Fibroblast of the aortic adventitia (primary cell): ENCODE data around the gene THPO. TPM values are rescaled to one million over a fixed set of nuclear protein-coding genes. Genes with fewer than 3 reads are reported as not detected.
A peak's percentile ranks its signal among the peaks of the same experiment; 100 is the strongest.

Source experiments
- DNase-seq: peaks from one replicate; pipeline ENCODE4 v3.0.0-alpha.2; 2010; ENCODE audit warnings: low read depth
- H3K4me3 ChIP-seq: 2 replicates; pipeline ENCODE4 v1.5.1; 2011; ENCODE audit warnings: low read depth, mild to moderate bottlenecking, control low read depth, low read length, moderate library complexity
- total RNA-seq: library from RNA; depleted of rRNA; stranded (reverse); fragments of >200 nt; gene quantifications from 2 replicates; pipeline ENCODE4 v1.2.3, GENCODE V29; 2012; ENCODE audit warnings: low replicate concordance
- TF ChIP-seq, protein P1 (sequence below): IDR thresholded peaks from 2 replicates; pipeline ENCODE4 v1.5.1; 2011; ENCODE audit warnings: mild to moderate bottlenecking, low read length, control low read depth, inconsistent platforms; ENCODE audit not compliant: insufficient read depth

THPO gene
- total RNA-seq, result 0.49 TPM in 1 of 2 replicates, not detected in the other

DNA sequence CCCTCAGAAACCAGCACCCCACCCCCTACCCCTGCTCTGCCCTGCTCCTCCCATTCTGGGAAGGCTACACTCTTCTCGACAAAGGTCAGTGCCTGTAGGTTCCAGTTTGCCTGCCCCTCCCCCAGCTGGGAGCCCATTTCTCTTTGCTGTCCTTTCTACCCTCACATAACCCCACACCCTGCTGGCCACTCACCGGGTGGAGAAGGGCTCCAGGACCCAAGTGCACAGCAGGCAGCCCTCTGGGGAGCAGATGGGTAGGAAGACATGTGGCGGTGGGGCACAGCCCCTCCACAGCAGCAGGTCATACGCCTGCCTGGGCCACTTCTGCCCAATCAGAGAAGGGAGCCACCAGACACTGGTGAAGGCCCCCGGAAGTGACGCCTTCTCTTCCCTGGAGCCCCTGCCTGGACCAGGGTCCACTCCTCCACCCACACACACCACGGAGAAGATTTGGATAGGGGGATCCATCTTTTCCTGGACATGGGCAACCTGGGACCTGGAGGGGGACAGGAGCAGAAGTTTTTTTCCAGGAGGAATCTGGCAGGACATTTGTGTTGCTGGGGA is at the start of gene THPO:
TSS of gene THPO (minus strand) at position 326 of the 564 bp plus-strand sequence. CDS start 1,948 bp downstream, outside the sequence.
- no peak within 1 kb of the TSS for H3K4me3 ChIP-seq
- DNase-seq, result no peak
- TF ChIP-seq, protein P1, sequence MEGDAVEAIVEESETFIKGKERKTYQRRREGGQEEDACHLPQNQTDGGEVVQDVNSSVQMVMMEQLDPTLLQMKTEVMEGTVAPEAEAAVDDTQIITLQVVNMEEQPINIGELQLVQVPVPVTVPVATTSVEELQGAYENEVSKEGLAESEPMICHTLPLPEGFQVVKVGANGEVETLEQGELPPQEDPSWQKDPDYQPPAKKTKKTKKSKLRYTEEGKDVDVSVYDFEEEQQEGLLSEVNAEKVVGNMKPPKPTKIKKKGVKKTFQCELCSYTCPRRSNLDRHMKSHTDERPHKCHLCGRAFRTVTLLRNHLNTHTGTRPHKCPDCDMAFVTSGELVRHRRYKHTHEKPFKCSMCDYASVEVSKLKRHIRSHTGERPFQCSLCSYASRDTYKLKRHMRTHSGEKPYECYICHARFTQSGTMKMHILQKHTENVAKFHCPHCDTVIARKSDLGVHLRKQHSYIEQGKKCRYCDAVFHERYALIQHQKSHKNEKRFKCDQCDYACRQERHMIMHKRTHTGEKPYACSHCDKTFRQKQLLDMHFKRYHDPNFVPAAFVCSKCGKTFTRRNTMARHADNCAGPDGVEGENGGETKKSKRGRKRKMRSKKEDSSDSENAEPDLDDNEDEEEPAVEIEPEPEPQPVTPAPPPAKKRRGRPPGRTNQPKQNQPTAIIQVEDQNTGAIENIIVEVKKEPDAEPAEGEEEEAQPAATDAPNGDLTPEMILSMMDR, result no peak

DNA sequence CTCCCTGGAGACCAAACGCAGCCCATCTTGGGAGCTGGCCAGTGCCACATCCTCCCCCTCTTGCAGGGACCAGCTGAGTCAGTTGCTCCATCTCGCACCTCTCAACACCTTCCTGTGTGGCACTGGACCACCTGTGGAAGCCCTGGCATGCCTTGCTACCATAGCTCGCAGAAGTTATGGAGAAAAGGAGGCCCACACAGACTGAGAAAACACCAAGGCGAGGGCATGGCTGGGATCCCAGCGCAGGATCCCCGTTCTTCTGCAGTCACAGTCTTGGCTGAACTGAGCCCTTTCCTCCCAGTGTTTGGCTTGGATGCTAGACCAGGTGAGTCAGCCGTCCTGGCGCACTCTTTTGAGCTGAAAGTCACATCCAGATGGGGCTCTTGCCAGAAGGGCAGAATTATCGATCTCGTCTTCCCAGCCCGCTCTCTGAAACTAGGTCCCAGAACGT is 48.7 kb upstream of the THPO start:
- H3K4me3 ChIP-seq, result no peak overlapping the region
- TF ChIP-seq, protein P1, result no peak
- DNase-seq, result peak; percentile 47

DNA sequence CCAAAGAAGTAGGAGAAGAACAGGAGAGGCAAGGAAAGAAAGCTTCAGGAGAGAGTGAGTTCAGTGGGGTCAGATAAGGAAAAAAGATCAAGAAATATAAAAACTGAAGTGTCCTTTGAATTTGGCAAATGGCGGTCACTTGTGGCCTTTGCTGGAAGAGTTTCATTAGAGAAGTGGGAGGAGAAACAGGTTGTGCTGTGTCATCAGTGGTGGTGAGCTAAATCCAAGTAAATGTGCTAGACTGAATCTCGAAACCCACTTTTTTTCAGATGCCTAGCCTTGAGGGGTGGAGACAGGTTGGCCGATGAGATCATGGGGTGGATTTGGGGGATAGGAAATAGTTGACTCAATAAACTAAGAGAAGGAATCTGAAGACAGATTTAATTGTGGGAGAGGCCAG is 45.6 kb upstream of the THPO start:
- no peak overlapping the region for H3K4me3 ChIP-seq
- TF ChIP-seq, protein P1, result no peak
- no peak for DNase-seq

DNA sequence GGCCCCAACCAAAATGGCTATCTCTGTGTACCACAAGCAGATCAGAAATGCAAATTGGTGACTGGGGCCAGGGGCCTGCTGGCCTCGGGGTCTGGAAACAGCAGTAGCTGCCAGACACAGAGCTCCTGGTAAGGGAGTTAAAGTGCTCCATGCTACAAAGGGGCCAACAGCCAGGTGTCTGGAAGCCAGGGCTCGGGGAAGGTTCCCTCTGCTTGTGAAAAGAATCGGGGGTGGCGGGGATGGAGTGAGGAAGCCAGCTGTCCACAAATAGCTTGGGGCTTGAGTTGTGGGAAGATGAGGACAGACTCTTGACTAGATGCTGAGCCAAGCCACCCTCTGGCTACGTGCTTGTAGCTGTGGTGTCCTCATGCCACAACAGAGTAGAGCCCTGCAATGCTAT is 41.2 kb upstream of the THPO start:
- H3K4me3 ChIP-seq, result no peak overlapping the region
- no peak for DNase-seq
- TF ChIP-seq, protein P1, result no peak

DNA sequence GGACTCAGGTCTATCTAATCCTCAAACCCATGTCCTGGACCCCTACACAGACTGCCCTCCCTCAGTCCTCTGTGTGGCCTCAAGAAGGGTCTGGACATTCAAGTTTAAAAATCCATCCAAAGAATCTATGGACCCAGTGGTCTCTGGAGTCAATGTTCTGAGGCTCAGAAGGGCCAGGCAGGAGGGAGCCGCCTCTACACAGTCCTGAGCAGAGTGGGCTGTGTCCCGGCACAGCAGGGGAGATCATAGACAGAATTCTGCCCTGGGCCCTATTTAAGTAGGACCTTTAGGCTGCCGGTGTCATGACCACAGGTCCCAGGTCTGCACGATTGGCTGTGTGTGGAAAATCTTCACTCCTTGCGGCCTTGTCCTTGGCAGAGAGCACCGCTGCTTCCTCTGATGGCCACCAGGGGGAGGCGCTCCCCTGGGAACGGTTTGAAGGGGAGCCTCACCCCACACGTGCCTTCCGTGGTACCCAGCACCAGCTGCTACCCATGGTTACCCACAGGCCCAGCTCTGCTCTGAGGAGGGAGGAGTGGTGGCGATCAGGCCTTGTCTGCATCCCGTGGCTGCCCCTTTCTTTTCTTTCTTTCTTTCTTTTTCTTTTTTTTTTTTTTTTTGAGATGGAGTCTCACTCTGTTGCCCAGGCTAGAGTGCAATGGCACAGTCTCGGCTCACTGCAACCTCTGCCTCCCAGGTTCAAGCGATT is 39.8 kb upstream of the THPO start:
- DNase-seq, result peak; percentile 64
- H3K4me3 ChIP-seq, result no peak overlapping the region
- TF ChIP-seq, protein P1, result peak; percentile 98

DNA sequence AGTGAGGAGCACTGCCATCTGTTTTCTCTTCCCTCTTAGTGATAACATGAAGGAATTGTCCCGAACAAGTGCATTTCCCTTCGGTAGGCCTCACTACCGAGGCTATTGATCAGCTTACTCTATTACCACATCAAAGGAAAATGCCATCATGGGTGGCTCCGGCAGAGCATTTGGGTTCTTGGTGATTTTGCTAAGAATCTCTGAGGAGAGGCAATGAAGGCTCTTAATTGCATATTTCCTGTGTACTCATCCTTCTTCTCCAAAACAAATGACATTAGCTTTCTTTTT is 37.1 kb upstream of the THPO start:
- TF ChIP-seq, protein P1, result no peak
- DNase-seq, result no peak
- no peak overlapping the region for H3K4me3 ChIP-seq
